Activated CD8-positive, alpha-beta T cell treated with anti-CD3 and anti-CD28 coated beads for 36 hours (primary cell): ENCODE results near the gene LRRC14B. TPM values are rescaled to one million over a fixed set of nuclear protein-coding genes. Genes with fewer than 3 reads are reported as not detected.

Experiments
- ATAC-seq: fragments of 200-7000 bp; cut with Tn5 transposase; one replicate; pipeline ENCODE4 v1.10.0; 2021; ENCODE audit warnings: mild to moderate bottlenecking, moderate library complexity
- CTCF ChIA-PET: fragments of 350-600 bp; sonication (Branson Sonifier 250); formaldehyde crosslinking; loops from one replicate; lab custom pipeline; 2021; ENCODE audit warnings: antibody characterized with exemption; lab: Charles Lee
- POLR2A ChIA-PET: fragments of 350-600 bp; sonication (Branson Sonifier 250); formaldehyde crosslinking; loops from one replicate; lab custom pipeline; 2021; ENCODE audit warnings: antibody characterized with exemption; lab: Charles Lee
- DNase-seq: peaks from one replicate; pipeline ENCODE4 v3.0.0-alpha.2; 2020
- H3K27ac Mint-ChIP-seq: one replicate; pipeline ENCODE4 v1.8.0; 2021; ENCODE audit warnings: mild to moderate bottlenecking, mixed read lengths
- H3K27me3 Mint-ChIP-seq: one replicate; pipeline ENCODE4 v1.8.0; 2021; ENCODE audit warnings: mixed read lengths
- H3K36me3 Mint-ChIP-seq: one replicate; pipeline ENCODE4 v1.8.0; 2021; ENCODE audit warnings: low read depth, mixed read lengths
- H3K4me1 Mint-ChIP-seq: one replicate; pipeline ENCODE4 v1.8.0; 2021; ENCODE audit warnings: low read depth, mixed read lengths
- H3K4me3 Mint-ChIP-seq: one replicate; pipeline ENCODE4 v1.8.0; 2021; ENCODE audit warnings: mild to moderate bottlenecking, moderate library complexity, mixed read lengths
- H3K9me3 Mint-ChIP-seq: one replicate; pipeline ENCODE4 v1.8.0; 2021; ENCODE audit warnings: mixed read lengths
- intact Hi-C: fragments of 100-400 bp; cut with micrococcal nuclease; formaldehyde crosslinking; loops from one replicate; pipeline ENCODE4 v1.10.0; 2022
- total RNA-seq, 2 experiments: library from RNA; stranded (reverse); gene quantifications; one replicate each; pipeline ENCODE4 v1.2.3, GENCODE V29; 2021
- TF ChIP-seq, protein P1 (sequence below): fragments of 200-600 bp; IDR thresholded peaks from one replicate; pipeline ENCODE4 v1.8.0; 2022; ENCODE audit warnings: antibody characterized with exemption, mild to moderate bottlenecking

The LRRC14B gene
- total RNA-seq, 2 experiments from 2014 or later = 0.16 TPM; not detected in 1

GRCh38 chr5:192970-193831 is 1.9 kb downstream of the LRRC14B start:
- Mint-ChIP-seq H3K4me3 (no peak overlapping the region), H3K27me3 (no peaks in the 10 kb centered on the region), H3K27ac (no peak overlapping the region), H3K36me3 (no peaks in the 10 kb centered on the region), H3K9me3 (no peaks in the 10 kb centered on the region), H3K4me1 (peaks cover 13% of the 10 kb centered on the region)
- ATAC-seq (no peak), DNase-seq (no peak)
- TF ChIP-seq, protein P1, sequence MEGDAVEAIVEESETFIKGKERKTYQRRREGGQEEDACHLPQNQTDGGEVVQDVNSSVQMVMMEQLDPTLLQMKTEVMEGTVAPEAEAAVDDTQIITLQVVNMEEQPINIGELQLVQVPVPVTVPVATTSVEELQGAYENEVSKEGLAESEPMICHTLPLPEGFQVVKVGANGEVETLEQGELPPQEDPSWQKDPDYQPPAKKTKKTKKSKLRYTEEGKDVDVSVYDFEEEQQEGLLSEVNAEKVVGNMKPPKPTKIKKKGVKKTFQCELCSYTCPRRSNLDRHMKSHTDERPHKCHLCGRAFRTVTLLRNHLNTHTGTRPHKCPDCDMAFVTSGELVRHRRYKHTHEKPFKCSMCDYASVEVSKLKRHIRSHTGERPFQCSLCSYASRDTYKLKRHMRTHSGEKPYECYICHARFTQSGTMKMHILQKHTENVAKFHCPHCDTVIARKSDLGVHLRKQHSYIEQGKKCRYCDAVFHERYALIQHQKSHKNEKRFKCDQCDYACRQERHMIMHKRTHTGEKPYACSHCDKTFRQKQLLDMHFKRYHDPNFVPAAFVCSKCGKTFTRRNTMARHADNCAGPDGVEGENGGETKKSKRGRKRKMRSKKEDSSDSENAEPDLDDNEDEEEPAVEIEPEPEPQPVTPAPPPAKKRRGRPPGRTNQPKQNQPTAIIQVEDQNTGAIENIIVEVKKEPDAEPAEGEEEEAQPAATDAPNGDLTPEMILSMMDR = no peak
- intact Hi-C loops = no loop called here
- ChIA-PET POLR2A (no interaction called here), CTCF (interaction anchor here (5.4 kb wide), 1 partner anchor 9 kb away, joined by 21 read pairs; no protein-coding TSS in a partner anchor)

DNA sequence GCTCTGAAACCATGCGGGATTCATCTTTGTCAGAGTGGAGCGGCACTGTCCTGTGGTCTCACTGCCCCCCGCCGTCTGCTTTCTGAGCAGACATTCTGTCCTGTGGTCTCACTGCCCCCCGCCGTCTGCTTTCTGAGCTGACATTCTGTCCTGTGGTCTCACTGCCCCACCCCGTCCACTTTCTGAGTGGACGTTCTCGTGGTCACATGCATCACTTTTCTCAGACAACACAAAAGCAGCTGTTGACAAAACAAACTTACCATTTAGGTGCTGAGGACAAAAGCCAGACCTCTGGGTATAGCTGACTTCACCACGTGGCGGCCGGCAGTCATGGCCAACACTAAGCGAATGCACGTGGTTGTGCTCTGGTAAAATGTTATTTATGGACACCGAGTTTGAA is 2.8 kb downstream of the LRRC14B start:
- intact Hi-C loops = no loop called here
- Mint-ChIP-seq H3K27me3 (no peaks in the 10 kb centered on the region), H3K4me1 (peaks cover 7% of the 10 kb centered on the region), H3K27ac (no peak overlapping the region), H3K36me3 (no peaks in the 10 kb centered on the region), H3K4me3 (no peak overlapping the region), H3K9me3 (no peaks in the 10 kb centered on the region)
- ChIA-PET POLR2A (no interaction called here), CTCF (no interaction called here)
- ATAC-seq (no peak), DNase-seq (no peak)
- TF ChIP-seq, protein P1 = no peak

DNA sequence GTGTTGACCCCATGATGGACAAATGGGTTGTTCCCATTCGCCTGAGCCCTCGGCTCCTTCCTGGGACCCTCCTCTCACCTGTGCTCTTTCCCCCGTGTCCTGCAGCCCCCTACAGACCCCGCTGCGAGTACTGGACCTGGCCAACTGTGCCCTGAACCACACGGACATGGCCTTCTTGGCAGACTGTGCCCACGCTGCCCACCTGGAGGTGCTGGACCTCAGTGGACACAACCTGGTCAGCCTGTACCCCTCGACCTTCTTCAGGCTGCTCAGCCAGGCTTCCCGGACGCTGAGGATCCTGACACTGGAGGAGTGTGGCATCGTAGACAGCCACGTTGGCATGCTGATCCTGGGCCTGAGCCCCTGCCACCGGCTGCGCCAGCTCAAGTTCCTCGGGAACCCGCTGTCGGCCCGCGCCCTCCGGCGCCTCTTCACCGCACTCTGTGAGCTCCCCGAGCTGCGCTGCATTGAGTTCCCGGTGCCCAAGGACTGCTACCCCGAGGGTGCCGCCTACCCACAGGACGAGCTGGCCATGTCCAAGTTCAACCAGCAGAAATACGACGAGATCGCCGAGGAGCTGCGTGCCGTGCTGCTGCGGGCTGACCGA is 3.4 kb downstream of the LRRC14B start:
- TF ChIP-seq, protein P1 = no peak
- intact Hi-C loops = no loop called here
- no peak for DNase-seq
- no peak for ATAC-seq
- H3K4me1 Mint-ChIP-seq = peaks cover 7% of the 10 kb centered on the region
- H3K27ac Mint-ChIP-seq = no peak overlapping the region
- H3K4me3 Mint-ChIP-seq = no peak overlapping the region
- H3K9me3 Mint-ChIP-seq = no peaks in the 10 kb centered on the region
- H3K36me3 Mint-ChIP-seq = no peaks in the 10 kb centered on the region
- POLR2A ChIA-PET = interaction anchor here (1.6 kb wide), 1 partner anchor 8 kb away, joined by 4 read pairs; no protein-coding TSS in a partner anchor
- no peaks in the 10 kb centered on the region for H3K27me3 Mint-ChIP-seq
- CTCF ChIA-PET = no interaction called here

DNA sequence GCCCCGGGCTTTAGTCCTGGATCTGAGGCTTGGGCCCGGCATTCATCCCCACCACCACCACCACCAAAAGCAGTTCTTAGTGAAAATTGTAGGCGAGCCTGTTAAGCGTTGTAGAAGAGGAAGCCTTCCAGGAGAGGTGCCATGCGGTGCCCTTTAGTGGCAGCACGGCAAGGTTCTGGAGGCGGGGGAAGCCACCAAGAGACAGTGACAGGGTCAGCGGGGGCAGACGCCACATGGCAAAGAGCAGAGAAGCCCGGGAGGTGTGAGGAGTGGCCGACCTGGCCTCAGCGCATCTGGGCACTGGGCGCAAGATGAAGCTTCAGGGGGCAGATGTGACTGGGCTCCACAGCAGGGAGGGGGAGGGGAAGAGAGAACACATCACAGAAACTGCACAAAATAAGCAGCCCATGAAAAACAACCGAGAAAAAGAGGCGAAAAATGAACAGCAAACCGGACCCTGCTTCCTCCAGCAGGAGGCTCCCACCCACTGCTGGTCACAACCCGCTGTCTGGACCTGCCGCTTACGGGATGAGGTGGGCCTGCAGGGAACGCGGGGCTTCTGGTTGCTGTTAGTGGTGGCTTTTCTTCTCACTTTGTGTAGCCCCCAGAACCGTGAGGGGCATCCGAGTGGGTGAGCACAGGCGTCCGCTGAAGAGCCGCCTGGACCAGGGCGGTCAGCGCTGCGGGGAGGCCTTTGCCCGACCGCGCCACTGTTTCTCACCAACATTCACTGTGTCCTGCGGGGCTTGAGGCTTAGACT is 4.3 kb downstream of the LRRC14B start:
- peaks cover 2% of the 10 kb centered on the region for H3K4me1 Mint-ChIP-seq
- CTCF ChIA-PET = no interaction called here
- intact Hi-C loops = no loop called here

More for the DNA sequence above, 4.3 kb downstream of the LRRC14B start:
- ATAC-seq (no peak), DNase-seq (peak; percentile 26)
- TF ChIP-seq, protein P1 = no peak
- POLR2A ChIA-PET = interaction anchor here (1.6 kb wide), 1 partner anchor 9 kb away, joined by 4 read pairs; no protein-coding TSS in a partner anchor
- no peaks in the 10 kb centered on the region for H3K9me3 Mint-ChIP-seq
- no peak overlapping the region for H3K4me3 Mint-ChIP-seq
- H3K36me3 Mint-ChIP-seq = no peaks in the 10 kb centered on the region
- no peaks in the 10 kb centered on the region for H3K27me3 Mint-ChIP-seq
- no peak overlapping the region for H3K27ac Mint-ChIP-seq
